Keratinocyte (primary cell): ENCODE results near the gene ATP6V0D1. TPM values are rescaled to one million over a fixed set of nuclear protein-coding genes. Genes with fewer than 3 reads are reported as not detected.

Source experiments
- DNase-seq: peaks from one replicate; pipeline ENCODE4 v3.0.0-alpha.2; 2011; ENCODE audit warnings: low read depth, missing footprints, low spot score
- FAIRE-seq: peaks from 2 replicates; lab custom pipeline; 2011; peaks lifted over from hg19 to GRCh38; lab: Jason Lieb, UNC
- H2AFZ ChIP-seq: 2 replicates; pipeline ENCODE4 v1.6.0; 2012; ENCODE audit warnings: low read length, control low read depth, inconsistent platforms; ENCODE audit not compliant: control insufficient read depth
- H3K27ac ChIP-seq: 2 replicates; pipeline ENCODE4 v1.5.1; 2011; ENCODE audit warnings: low read length; ENCODE audit not compliant: control insufficient read depth, insufficient read depth
- H3K27me3 ChIP-seq: 3 replicates; pipeline ENCODE4 v1.6.0; 2011; ENCODE audit warnings: low read length; ENCODE audit not compliant: control insufficient read depth, insufficient read depth; ENCODE audit errors: extremely low read depth
- H3K36me3 ChIP-seq, 2 experiments: 2 replicates in 1 of 2; 3 replicates in 1 of 2; pipeline ENCODE4 v1.5.1; 2011; ENCODE audit warnings: low read length in 2 of 2, mild to moderate bottlenecking in 1 of 2; ENCODE audit not compliant: control insufficient read depth in 2 of 2, insufficient read depth in 2 of 2; ENCODE audit errors: extremely low read depth in 1 of 2
- H3K4me1 ChIP-seq: 3 replicates; pipeline ENCODE4 v1.5.1; 2011; ENCODE audit warnings: low read length; ENCODE audit not compliant: control insufficient read depth, insufficient read depth; ENCODE audit errors: extremely low read depth
- H3K4me2 ChIP-seq: 3 replicates; pipeline ENCODE4 v1.6.0; 2011; ENCODE audit warnings: low read depth, low read length; ENCODE audit not compliant: control insufficient read depth, insufficient read depth; ENCODE audit errors: extremely low read depth
- H3K4me3 ChIP-seq, 3 experiments: fragments of 200-600 bp in 1 of 3; sonication (generic) in 1 of 3; 2 replicates in 2 of 3; 3 replicates in 1 of 3; pipeline ENCODE4 v1.5.1; 2011 to 2016; ENCODE audit warnings: low read length in 3 of 3, mild to moderate bottlenecking in 3 of 3, control low read depth in 2 of 3, inconsistent platforms in 1 of 3, low read depth in 1 of 3, mixed read lengths in 1 of 3, mixed run types in 1 of 3, moderate library complexity in 1 of 3; ENCODE audit not compliant: control insufficient read depth in 2 of 3, insufficient read depth in 2 of 3; ENCODE audit errors: extremely low read depth in 1 of 3
- H3K79me2 ChIP-seq: 2 replicates; pipeline ENCODE4 v1.6.0; 2012; ENCODE audit warnings: low read length; ENCODE audit not compliant: control insufficient read depth, insufficient read depth
- H3K9ac ChIP-seq: 3 replicates; pipeline ENCODE4 v1.6.0; 2011; ENCODE audit warnings: low read length; ENCODE audit not compliant: control insufficient read depth, insufficient read depth; ENCODE audit errors: extremely low read depth
- H3K9me1 ChIP-seq: 3 replicates; pipeline ENCODE4 v1.6.0; 2011; ENCODE audit warnings: low read length; ENCODE audit not compliant: control insufficient read depth, insufficient read depth; ENCODE audit errors: extremely low read depth
- H3K9me3 ChIP-seq: 2 replicates; pipeline ENCODE4 v1.5.1; 2012; ENCODE audit warnings: low read depth, low read length; ENCODE audit not compliant: control insufficient read depth
- H4K20me1 ChIP-seq: 3 replicates; pipeline ENCODE4 v1.6.0; 2011; ENCODE audit warnings: low read length; ENCODE audit not compliant: control insufficient read depth, insufficient read depth; ENCODE audit errors: extremely low read depth
- CTCF ChIP-seq, 3 experiments: IDR thresholded peaks in 1 of 3; conservative IDR thresholded peaks in 1 of 3; optimal IDR thresholded peaks in 1 of 3; 2 replicates in 2 of 3; 3 replicates in 1 of 3; pipeline versions ENCODE3 to v1.5.1; 2011; ENCODE audit warnings: low read length in 3 of 3, mild to moderate bottlenecking in 3 of 3, moderate library complexity in 2 of 3, control low read depth in 1 of 3, inconsistent platforms in 1 of 3; ENCODE audit not compliant: insufficient read depth in 2 of 3; ENCODE audit errors: extremely low read depth in 1 of 3
- EZH2 ChIP-seq: IDR thresholded peaks from one replicate; pipeline ENCODE4 v1.6.1; 2012; ENCODE audit warnings: inconsistent platforms, mild to moderate bottlenecking, low read length, moderate library complexity
- dilution Hi-C: fragments of 300-500 bp; cut with MboI; formaldehyde crosslinking; loops from one replicate; pipeline ENCODE4 v1.7.0; 2020; ENCODE audit warnings: low sequenced_read_pairs; ENCODE audit not compliant: extremely low pct_ligation_motif_present
- polyA plus RNA-seq, 5 experiments: library from polyadenylated mRNA; depleted of rRNA in 3 of 5; stranded (reverse) in 3 of 5; stranded (forward) in 1 of 5; unstranded in 1 of 5; fragments of >200 nt; gene quantifications; 1 replicate in 1 of 5; 2 replicates in 3 of 5; 3 replicates in 1 of 5; pipeline versions ENCODE4 v1.2.1 to v1.2.3, GENCODE V29; 2011 to 2012; ENCODE audit warnings: missing spikeins in 2 of 5, low read depth in 1 of 5, low replicate concordance in 1 of 5

The ATP6V0D1 gene
- polyA plus RNA-seq, 1 donor (not counting 4 experiments of a cell fraction or from before 2014, with no cell fraction given): 97.1 TPM

DNA sequence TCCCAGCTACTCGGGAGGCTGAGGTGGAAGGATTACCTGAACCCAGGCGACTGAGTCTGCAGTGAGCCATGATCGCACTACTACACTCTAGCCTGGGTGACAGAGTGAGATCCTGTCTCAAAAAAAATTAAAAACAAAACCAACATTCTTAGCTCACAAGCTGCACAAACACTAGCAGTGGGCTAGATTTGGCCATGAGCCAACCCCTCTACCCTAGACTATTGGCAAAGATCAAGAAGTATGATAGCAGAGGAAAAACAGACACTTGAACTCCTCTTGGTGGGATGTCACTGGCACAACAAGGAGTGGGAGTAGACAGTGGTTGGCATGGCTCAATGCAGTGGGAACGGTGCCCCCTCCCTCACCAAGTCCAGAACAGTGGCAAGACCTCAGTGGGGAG, 28.1 kb upstream of the ATP6V0D1 start:
- Histone ChIP-seq H3K36me3 (no peaks in the 10 kb centered on the region), H3K9me1 (no peaks in the 10 kb centered on the region), H3K27me3 (no peaks in the 10 kb centered on the region), H3K9me3 (no peaks in the 10 kb centered on the region), H3K9ac (no peak overlapping the region), H3K79me2 (no peaks in the 10 kb centered on the region), H2AFZ (no peak overlapping the region), H3K4me1 (no peaks in the 10 kb centered on the region), H3K4me3 (no peak overlapping the region), H4K20me1 (no peaks in the 10 kb centered on the region), H3K27ac (no peak overlapping the region), H3K4me2 (no peak overlapping the region)
- TF ChIP-seq CTCF (optimal IDR thresholded peaks at IDR 0.05 in 1 of 3, IDR thresholded peaks at IDR 0.05 in 1 of 3, conservative IDR thresholded peaks at IDR 0.05 in 1 of 3; ENCODE audit: extremely low read depth in 1 of 3, insufficient read depth in 2 of 3, low read length in 3 of 3) (no peak), EZH2 (no peak)
- dilution Hi-C loops: no loop called here
- FAIRE-seq (no peak), DNase-seq (no peak)

GRCh38 chr16:67506468-67506867, 25.5 kb upstream of the ATP6V0D1 start:
- no peak overlapping the region for H3K9ac ChIP-seq
- no peaks in the 10 kb centered on the region for H4K20me1 ChIP-seq
- DNase-seq (no peak), FAIRE-seq (no peak)
- no peaks in the 10 kb centered on the region for H3K36me3 ChIP-seq
- dilution Hi-C loops: no loop called here
- no peak overlapping the region for H3K4me3 ChIP-seq
- no peaks in the 10 kb centered on the region for H3K79me2 ChIP-seq
- H3K4me1 ChIP-seq: no peaks in the 10 kb centered on the region
- no peaks in the 10 kb centered on the region for H3K9me1 ChIP-seq
- no peak overlapping the region for H2AFZ ChIP-seq
- no peak overlapping the region for H3K27ac ChIP-seq
- TF ChIP-seq EZH2: no peak
- no peaks in the 10 kb centered on the region for H3K9me3 ChIP-seq
- H3K4me2 ChIP-seq: no peak overlapping the region
- H3K27me3 ChIP-seq: no peaks in the 10 kb centered on the region
